Measurements from ENCODE around the gene PHTF1.
A peak's percentile ranks its signal among the peaks of the same experiment; 100 is the strongest.

PHTF1 gene

DNA sequence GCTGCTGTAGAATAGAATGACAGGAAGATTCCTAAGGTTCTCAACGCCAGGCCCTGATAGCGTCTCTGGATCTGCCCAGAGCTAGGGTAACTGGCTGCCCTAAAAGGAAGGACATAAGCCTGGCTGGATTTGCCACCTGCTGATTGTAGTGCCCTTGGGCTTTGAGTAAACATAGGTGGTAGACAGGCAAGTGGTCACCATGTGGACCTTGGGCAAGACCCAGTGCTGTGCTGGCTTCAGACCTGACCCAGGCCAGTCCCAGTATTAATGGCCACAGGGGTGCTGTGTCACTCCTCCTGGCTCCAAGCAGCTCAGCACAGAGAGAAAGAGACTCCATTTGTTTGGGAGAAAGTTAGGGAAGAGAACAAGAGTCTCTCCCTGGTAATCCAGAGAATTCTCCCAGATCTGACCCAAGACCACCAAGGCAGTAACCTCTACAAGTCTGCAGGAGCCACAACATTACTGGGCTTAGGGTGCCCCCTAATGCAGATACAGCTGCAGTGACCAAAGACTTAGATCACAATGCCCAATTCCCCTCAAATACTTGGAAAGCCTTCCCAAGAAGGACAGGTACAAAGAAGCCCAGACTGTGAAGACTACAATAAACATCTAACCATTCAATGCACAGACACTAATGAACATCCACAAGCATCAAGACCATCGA, 44.5 kb downstream of the PHTF1 start:
- no peak for DNase-seq

DNA sequence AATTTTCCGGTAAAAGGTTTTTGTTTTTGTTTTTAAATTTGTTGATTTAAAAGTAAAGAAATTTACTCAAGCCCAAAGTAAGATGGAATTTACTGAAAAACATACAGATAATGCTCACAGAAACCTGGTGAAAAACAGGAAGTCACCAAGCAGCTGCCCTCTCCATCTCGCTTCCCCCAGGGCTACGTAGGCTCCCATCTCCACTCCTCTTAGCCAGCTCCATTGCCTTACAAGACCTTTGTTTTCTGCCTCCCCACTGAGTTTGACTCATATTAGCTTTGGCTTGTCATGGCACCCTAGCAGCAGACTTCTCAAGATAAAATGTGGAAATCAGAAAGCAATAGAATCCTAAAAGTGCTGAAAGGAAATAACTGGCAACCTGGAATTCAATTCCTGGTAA, 57.9 kb downstream of the PHTF1 start:
- DNase-seq = no peak

DNA sequence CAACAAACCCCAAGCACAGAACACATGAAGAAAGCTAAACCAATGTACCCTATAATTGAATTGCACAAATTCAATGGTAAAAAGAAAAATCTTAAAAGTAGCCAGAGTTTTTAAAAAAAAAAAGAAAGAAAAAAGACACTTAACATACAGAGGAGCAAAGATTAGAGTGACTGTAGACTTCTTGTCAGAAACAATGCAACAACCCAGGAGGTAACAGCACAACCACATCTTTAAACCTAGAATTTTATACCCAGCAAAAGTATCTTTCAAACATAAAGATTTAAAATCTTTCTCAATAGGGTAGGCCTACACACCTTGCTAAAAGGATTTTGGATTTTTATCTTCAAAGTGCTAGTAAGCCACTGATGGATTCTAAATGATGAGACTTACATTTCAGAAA, 64.4 kb downstream of the PHTF1 start:
- DNase-seq = no peak

DNA sequence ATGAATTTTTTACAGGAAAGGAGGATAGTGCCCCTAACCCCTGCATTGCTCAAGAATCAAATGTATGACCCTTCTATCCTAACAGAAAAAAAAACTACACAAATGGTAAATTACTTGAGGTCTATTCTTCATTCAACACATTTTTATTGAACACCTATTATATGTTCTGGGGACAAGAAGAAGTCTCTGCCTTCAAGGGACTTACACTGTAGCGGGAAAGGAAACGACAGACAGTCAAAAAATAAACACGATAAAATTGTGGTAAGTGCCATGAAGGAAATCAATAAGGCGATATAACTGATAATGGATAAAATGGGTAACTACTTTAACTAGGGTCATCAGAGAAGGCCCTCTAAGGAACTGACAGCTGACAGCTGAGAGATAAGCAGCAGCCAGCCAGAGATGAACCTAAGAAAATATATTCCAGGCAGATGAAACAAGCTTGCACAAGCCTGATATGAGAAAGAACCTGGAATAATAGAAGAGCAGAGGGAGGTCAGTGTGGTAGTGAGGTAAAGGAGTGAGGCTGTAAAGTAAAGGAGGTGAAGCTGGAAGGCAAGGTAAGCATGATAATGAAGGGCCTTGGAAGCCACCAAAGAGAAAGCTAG, 66.4 kb downstream of the PHTF1 start:
- DNase-seq = no peak

DNA sequence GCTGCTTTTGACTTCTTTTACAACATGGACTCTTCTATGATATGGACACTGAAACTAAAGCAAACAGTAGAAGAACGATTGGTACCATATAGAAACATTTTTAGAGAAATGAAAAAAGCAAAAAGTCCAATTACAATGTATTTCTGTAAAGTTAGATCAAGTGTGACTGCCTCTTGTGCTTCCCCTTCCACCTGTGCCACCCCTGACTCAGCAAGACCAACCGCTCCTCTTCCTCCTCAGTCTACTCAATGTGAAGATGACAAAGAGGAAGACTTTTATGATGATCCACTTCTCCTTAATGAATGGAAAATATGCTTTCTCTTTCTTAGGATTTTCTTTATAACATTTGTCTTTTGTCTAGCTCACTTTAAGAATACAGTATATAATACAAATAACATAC, 66.9 kb downstream of the PHTF1 start:
- DNase-seq = no peak

DNA sequence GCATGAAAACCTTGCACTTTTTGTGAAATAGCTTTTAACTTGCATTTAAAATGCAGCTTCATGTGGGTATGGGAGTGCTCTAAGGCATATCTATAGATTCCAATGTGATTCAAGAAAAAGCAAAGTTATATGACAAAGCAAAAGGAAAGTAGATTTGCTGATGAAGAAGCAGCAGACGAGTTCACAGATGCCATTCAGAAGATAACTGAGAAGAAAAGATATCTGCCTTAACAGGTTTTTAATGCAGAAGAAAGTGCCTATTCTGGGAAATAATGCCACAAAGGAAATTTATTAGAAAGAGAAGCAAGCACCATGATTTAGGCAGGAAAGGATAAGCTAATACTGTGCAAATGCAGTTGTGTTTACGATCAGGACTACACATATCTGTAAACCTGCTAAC, 68.1 kb downstream of the PHTF1 start:
- no peak for DNase-seq

DNA sequence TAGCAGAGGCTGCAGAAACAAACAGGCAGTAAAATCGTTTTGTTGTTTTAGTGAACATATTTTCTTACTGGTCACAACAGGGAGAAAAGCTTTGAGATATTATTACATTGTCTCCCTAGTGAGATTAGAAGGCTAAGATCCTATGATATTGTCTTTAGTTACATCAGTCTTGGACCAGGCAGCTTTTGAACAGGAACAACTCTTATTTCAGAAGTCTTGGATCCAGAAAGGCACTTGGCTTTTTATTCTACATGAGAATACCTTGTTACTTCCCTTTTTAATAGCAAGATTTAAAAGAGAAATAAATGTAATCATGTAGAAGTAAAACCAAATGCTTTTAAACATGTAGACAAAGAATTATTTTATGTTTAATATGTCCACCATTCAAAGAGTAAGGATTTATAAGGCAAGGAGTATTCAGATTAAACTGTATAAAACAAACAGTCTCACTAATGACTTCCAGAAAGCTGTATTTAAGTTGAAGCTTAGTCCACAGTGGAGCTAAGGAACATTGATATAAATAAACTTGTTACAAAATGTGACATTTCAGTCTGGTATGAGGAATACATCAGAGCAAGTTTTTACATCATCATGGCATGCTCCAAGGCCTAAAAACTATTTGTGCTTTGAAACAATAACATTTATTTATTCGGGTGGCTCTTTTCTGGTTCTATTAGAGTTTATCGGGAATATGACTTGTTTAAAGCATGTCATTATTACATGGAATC, 72.2 kb downstream of the PHTF1 start:
- DNase-seq = no peak

DNA sequence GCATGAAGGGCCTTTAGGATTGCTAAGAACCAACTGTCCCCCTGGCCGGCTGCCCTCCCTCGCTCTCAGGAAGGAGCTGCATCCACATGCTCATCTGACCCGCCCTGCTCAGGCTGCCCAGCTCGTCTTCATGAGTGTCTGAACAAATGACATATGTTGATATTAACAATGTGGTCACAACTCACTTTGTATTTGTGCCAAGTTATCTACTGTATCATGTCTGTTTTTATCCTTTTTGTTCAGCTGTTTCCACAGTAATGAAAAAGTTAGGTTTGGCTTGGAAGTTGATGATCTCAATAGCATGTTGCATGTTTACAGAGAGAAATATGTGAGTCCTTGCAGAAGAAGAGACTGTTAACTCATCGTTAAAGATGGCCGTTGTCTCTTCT, 75.1 kb downstream of the PHTF1 start:
- DNase-seq = no peak

DNA sequence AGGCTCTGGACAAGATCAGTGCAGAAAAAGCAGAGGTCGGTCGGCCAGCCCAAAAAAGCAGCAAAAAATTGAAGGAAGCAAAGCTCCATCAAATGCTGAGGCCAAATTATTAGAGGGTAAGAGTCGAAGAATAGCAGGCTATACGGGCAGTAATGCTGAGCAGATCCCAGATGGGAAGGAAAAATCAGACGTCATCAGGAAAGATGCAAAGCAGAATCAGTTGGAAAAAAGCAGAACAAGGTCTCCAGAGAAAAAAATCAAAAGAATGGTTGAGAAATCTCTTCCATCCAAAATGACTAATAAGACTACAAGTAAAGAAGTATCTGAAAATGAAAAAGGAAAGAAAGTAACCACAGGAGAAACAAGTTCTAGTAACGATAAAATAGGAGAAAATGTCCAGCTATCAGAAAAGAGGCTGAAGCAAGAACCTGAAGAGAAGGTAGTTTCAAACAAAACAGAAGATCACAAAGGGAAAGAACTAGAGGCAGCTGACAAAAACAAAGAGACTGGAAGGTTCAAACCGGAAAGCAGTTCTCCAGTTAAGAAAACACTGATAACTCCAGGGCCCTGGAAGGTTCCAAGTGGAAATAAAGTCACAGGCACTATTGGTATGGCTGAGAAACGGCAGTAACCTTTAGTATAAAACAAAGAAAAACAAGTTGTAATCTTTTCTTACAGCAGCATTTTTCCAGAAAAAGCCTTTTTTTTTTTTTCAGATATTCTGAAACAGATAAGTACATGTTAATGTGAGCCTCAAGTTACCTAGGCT, 75.7 kb downstream of the PHTF1 start:
- DNase-seq = no peak

DNA sequence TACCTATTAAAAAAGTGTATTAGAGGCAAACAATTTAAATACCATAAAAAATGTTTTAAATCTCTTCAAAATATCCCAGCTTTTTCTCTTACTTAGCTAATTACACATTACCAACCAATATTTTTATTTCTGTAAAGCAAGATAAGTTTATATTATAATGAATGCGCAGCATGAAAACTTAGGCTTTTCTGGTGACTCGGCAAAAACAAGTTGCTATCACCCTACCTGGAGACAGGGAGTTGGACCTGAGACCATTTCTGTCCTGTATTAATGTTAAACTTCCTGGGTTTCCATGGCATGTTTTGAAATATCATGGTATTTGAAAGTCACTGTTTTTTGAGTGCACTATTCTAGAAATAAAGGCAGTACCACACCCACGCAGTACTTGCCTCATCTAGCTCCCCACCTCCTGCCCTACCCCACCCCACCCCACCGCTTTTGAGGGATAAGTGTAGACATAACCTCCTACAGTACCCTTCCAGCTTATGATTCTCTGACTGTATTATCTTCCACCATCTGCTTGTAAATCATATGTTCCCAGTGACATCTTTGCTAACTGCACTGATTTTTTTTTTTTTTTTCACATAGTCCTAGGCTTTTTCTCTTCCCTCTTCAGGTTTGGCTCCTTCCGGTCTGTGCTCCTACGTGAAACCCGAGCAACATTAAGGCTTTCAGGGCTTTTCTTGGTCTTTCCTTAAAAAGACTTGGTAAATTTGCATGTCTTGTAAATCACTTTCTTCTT, 77.5 kb downstream of the PHTF1 start:
- no peak for DNase-seq

DNA sequence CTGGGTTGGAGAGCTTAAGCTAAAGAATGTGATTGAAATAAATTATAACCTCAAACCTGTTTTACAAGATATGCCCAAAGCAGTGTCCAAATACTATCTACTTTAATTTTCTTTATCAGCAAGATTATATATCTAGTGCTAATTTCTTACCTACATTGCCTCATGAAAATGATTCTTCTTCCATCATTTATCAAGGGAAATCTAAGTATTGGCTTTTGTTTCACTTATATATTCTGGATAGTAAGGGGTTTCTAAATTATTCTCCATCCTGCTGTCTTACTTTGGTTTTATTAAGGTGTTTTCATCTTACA, 81.2 kb downstream of the PHTF1 start:
- no peak for DNase-seq

DNA sequence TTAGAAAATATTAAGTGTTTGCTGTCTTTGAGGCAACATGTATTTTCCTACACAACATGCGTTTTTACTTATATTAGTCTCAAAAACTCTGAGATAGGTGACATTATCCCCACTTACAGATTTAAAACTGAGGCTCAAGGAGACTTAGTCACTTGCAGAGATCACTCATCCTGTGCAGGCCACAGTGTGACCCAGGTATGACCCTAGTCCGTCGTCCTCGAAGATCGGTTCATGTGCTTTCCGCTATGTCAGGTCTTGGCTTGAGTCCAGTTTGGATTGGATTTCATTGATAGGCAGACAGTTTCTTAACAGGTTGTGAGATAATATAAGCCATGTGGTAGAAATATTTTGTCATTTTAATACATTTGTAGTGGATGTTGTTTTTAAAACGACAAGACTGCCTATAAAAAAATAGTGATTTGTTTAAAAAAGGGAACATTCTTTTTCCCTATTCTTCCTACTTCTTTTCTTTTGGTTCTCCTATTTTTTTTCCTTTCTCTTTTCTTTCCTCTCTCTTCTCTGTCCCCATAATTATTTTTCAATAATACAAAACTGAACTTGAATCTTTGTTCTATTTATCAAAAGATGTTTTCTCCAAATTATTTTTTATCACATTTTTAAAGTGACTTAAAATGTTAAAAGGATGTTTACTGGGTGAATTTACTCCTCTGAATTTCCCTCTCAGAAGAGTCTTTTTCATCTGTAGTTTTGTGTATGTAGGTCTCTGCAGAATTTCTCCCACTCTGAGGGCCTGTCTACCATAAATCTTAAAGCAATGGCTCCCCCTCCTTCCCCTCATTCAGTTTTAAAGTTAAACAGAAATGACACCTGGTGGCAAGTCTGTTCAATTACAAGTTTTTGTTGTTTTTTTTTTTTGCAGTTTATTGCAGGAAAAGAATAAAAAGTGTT, 81.8 kb downstream of the PHTF1 start:
- DNase-seq = peak; percentile 27

DNA sequence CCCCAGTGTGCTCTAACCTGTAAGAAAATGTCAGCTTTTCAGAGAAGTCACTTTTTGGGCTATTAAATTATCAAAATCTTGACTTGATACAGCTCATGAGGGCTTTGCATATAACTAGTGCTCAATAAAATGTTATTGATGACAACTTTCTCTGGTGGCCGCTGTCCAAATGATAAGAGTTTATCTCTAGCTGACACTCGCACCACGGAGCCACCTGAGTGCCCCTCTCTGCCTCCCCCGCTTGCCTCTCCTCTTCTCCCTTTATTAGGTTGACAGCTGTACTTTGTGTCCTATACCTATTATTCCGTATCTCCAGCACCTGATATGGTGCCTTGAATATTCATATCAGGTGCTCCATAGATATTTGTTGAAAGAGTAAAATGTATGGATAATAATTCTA, 82.8 kb downstream of the PHTF1 start:
- no peak for DNase-seq

DNA sequence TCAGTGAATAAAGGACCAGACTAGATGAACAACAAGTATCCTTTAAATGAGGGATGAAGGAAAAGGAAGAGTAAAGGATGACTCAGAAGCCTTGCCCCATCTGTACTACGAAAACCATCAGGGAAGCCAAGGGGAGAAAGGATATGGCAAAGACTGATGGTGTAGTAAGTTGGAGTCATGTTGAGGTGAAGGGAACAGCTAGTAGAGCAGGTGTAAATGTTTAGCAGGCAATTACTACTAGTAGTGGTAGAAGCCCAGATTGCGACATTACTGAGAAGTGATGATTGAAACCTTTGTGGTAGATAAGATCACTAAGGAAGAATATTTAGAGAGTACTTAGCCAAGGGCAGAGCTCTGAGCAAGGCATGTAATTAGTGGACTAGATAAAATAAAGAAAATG, 84.0 kb downstream of the PHTF1 start:
- DNase-seq = no peak

DNA sequence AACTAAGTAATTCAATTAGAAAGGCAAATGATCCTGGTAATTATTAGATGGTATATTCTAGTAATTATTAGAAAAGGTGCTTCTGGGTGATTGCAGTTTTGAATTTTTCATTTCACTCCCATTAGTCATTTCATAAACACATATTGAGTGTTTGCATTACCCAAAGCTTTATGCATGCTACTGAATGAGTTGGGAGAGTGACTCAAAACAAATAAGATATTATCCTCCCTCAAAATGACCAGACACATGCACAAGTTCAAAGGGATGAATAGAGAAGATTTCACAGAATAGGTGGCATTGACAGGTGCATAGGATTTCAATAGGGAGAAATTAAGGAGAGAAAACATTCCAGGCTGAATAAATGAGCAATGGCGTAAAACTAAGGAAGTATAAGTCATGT, 84.7 kb downstream of the PHTF1 start:
- no peak for DNase-seq

DNA sequence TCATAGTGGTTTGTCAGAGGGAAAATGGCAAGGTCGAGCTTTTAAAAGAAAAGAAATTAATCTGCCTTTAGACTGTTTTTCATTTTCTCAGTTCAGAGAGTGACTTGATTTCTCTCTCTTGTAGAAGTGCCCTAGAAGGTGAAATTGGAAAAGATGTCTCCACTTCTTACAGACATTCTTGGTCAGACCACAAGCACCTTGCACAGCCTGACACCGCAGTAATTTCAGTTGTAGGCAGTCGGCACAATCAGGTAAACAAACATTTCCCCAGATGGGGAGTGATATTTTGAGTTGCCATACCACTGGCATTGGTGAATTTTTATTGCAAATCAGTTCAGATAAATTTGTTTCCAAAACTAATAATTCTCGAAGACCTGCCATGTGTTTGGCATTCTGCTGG, 86.8 kb downstream of the PHTF1 start:
- DNase-seq = no peak

DNA sequence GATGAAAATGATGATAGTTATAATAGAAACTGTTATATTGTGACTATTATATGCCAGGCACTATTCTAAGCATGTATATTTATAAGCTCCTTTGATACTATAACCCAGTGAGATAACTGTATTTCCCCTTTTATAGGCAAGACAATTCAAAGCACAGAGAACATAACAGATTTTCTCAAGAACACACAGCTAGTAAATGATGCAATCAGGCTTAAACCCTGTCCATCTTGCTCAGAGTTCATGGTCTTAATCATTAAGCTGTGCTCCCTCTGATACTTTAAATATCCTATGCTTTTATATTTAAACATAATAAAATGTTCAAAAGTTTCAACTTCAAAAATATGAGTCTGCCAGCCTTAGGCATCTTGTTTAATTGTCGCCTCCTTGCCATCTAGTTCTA, 88.6 kb downstream of the PHTF1 start:
- no peak for DNase-seq

DNA sequence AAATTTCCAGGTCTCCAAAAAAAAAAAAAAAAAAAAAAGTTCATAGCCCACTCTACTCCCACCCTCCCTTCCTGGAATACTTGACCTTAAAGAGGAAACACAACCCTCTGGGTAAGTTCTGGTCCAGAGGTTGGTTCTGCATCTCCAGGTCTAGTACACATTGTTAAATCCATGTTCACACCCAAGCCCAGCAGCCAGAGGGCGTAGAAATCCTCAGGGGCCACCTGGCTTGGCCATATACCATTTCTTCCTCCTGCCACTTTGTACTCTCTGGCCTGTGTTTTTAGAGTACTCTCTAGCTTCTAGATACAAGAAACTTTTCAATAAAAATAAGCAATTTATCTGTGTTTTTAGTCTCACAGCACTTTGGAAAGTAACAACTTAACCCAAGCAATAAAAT, 89.3 kb downstream of the PHTF1 start:
- no peak for DNase-seq

DNA sequence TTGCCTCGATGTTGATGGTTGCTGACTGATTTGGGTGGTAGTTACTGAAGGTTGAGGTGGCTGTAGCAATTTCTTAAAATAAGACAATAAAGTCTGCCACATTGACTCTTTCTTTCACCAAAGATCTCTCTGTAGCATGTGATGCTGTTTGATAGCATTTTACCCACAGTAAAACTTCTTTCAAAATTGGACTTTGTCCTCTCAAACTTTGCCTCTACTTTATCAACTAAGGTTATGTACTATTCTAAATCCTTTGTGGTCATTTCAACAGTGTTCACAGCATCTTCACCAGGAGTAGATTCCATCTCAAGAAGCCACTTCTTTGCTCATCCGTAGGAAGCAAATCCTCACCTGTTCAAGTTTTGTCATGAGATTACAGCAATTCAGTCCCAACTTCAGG, 93.2 kb downstream of the PHTF1 start:
- no peak for DNase-seq

DNA sequence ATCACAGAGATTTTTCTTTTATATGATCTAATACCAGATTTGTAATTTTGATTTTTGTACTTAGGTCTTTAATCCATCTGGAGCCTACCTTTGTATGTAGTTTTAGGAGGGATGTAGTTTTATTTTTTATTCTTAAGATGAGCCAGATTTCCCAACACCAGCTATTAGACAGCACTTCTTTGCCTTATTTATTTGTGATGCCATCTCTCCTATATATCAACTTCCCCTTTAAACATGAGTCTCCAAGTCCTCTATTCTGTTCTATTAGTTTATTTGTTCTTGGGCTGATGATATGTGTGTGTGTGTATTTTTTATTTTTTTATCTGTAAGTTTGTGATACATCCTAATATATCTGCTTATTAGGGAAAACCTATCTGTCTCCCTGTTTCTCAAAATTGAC, 94.2 kb downstream of the PHTF1 start:
- DNase-seq = no peak

DNA sequence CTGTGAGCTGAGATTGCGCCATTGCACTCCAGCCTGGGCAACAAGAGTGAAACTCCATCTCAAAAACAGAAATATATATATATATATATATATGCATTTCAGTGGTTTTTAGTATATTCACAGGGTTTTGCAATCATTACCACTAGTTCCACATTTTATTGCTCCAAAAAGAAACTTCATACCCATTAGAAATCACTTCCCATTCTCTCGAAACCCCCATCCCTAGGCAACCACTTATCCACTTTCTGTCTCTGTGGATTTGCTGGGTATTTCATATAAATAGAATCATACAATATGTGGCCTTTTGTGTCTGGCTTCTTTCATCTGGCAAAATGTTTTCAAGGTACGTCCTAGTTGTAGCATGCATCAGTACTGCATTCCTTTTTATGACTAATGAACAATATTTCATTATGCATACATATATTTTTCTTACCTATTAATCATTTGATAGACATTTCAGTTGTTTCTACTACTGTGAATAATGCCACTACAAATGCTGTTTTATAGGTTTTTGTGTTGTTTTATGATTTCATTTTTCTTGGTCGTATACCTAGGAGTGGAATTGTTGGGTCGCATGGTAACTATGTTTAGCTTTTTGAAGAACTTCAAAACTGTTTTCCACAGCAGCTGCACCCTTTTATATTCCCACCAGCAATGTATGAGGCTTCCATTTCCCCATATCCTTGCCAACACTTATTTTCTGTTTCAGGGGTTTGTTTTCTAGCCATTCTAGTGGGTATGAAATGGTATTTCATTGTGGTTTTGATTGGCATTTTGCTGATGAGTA, 95.9 kb downstream of the PHTF1 start:
- DNase-seq = no peak

Measured in NCI-H748 treated with DMSO at 0.1 percent for 48 hours (cell line).